B cell (primary cell): ENCODE measurements around the gene AOPEP. TPM values are rescaled to one million over a fixed set of nuclear protein-coding genes. Genes with fewer than 3 reads are reported as not detected.

Source experiments
- ATAC-seq: fragments of 200-7000 bp; cut with Tn5 transposase; one replicate; pipeline ENCODE4 v1.10.0; 2021; ENCODE audit warnings: low read depth, mild to moderate bottlenecking, moderate number of reproducible peaks, moderate library complexity
- CTCF ChIA-PET: fragments of 350-600 bp; sonication (Branson Sonifier 250); formaldehyde crosslinking; loops from one replicate; lab custom pipeline; 2021; ENCODE audit warnings: antibody characterized with exemption, inconsistent platforms; lab: Charles Lee
- POLR2A ChIA-PET: fragments of 350-600 bp; sonication (Branson Sonifier 250); formaldehyde crosslinking; loops from one replicate; lab custom pipeline; 2021; ENCODE audit warnings: antibody characterized with exemption; lab: Charles Lee
- DNase-seq: peaks from one replicate; pipeline ENCODE4 v3.0.0; 2013
- H2AFZ ChIP-seq: 2 replicates; pipeline ENCODE4 v1.6.1; 2012; ENCODE audit warnings: mild to moderate bottlenecking, low read depth, low read length; ENCODE audit not compliant: insufficient read depth, poor library complexity, severe bottlenecking
- H3K27ac ChIP-seq, 2 donors: 1 replicate in 1 of 2; 2 replicates in 1 of 2; pipeline ENCODE4 v1.5.1; 2012 to 2013; ENCODE audit warnings: low read length in 2 of 2, mild to moderate bottlenecking in 2 of 2, moderate library complexity in 1 of 2
- H3K27me3 ChIP-seq, 4 experiments: fragments of 200-600 bp in 1 of 4; sonication (generic) in 1 of 4; replicated peaks in 1 of 4; 1 replicate in 2 of 4; 2 replicates in 2 of 4; pipeline versions ENCODE4 v1.6.1 to v1.7.0; 2013 to 2016; ENCODE audit warnings: low read length in 3 of 4, mild to moderate bottlenecking in 2 of 4, mixed read lengths in 1 of 4, moderate library complexity in 1 of 4; ENCODE audit not compliant: insufficient read depth in 4 of 4, control insufficient read depth in 3 of 4; ENCODE audit errors: control extremely low read depth in 1 of 4
- H3K36me3 ChIP-seq, 2 experiments: replicated peaks in 1 of 2; 1 replicate in 1 of 2; 2 replicates in 1 of 2; pipeline versions ENCODE4 v1.6.1 to v1.7.1; 2013; ENCODE audit warnings: low read length in 1 of 2; ENCODE audit not compliant: insufficient read depth in 2 of 2, control insufficient read depth in 1 of 2; ENCODE audit errors: control extremely low read depth in 1 of 2, extremely low read depth in 1 of 2
- H3K4me1 ChIP-seq, 2 donors: fragments of 200-600 bp in 1 of 2; sonication (generic) in 1 of 2; 1 replicate in 1 of 2; 2 replicates in 1 of 2; pipeline versions ENCODE4 v1.5.1 to v1.6.1; 2013 to 2017; ENCODE audit warnings: low read length in 2 of 2; ENCODE audit not compliant: control insufficient read depth in 2 of 2, insufficient read depth in 2 of 2
- H3K4me2 ChIP-seq: replicated peaks from 2 replicates; pipeline ENCODE3; 2012; ENCODE audit warnings: mild to moderate bottlenecking, low read depth, low read length; ENCODE audit not compliant: poor library complexity, severe bottlenecking
- H3K4me3 ChIP-seq, 5 experiments: fragments of 200-600 bp in 1 of 5; sonication (generic) in 1 of 5; 1 replicate in 3 of 5; 2 replicates in 2 of 5; pipeline versions ENCODE4 v1.5.1 to v1.7.0; 2011 to 2016; ENCODE audit warnings: low read length in 4 of 5, mild to moderate bottlenecking in 4 of 5, low read depth in 2 of 5, control low read depth in 1 of 5, moderate library complexity in 1 of 5; ENCODE audit not compliant: insufficient read depth in 1 of 5; ENCODE audit errors: control extremely low read depth in 1 of 5, extremely low read depth in 1 of 5
- H3K79me2 ChIP-seq: fragments of 200-600 bp; sonication (generic); one replicate; pipeline ENCODE4 v1.6.0; 2016; ENCODE audit warnings: low read length; ENCODE audit not compliant: control insufficient read depth, insufficient read depth
- H3K9ac ChIP-seq: fragments of 200-600 bp; sonication (generic); 2 replicates; pipeline ENCODE4 v1.6.1; 2017; ENCODE audit warnings: mild to moderate bottlenecking, low read length, moderate library complexity
- H3K9me3 ChIP-seq, 3 donors: one replicate each; pipeline versions ENCODE4 v1.6.1 to v1.7.1; 2013; ENCODE audit warnings: low read length in 2 of 3; ENCODE audit not compliant: control insufficient read depth in 2 of 3, insufficient read depth in 1 of 3; ENCODE audit errors: control extremely low read depth in 1 of 3
- H4K20me1 ChIP-seq: 2 replicates; pipeline ENCODE4 v1.6.0; 2012; ENCODE audit warnings: mild to moderate bottlenecking, low read length; ENCODE audit not compliant: insufficient read depth, control insufficient read depth, poor library complexity, severe bottlenecking
- H3K27ac Mint-ChIP-seq: one replicate; pipeline ENCODE4 v1.8.0; 2021; ENCODE audit warnings: mixed read lengths
- H3K27me3 Mint-ChIP-seq: one replicate; pipeline ENCODE4 v1.8.0; 2021; ENCODE audit warnings: mixed read lengths
- H3K4me1 Mint-ChIP-seq: one replicate; pipeline ENCODE4 v1.8.0; 2021; ENCODE audit warnings: mixed read lengths
- H3K4me3 Mint-ChIP-seq: one replicate; pipeline ENCODE4 v1.8.0; 2021; ENCODE audit warnings: mixed read lengths
- H3K9me3 Mint-ChIP-seq: one replicate; pipeline ENCODE4 v1.8.0; 2022; ENCODE audit warnings: mixed read lengths; ENCODE audit not compliant: insufficient read depth
- CTCF ChIP-seq: fragments of 200-600 bp; IDR thresholded peaks from one replicate; pipeline ENCODE4 v1.8.0; 2022; ENCODE audit warnings: antibody characterized with exemption, mild to moderate bottlenecking
- EZH2 ChIP-seq: IDR thresholded peaks from 2 replicates; pipeline ENCODE4 v1.6.1; 2012; ENCODE audit warnings: borderline replicate concordance, low read depth, mild to moderate bottlenecking, moderate library complexity, low read length; ENCODE audit not compliant: insufficient read depth, poor library complexity, severe bottlenecking
- WGBS: methylation state at CpG from one replicate; pipeline ENCODE4 v1.1.5; 2013; ENCODE audit warnings: missing lambda C conversion rate; ENCODE audit not compliant: insufficient coverage; 5-methylcytosine and 5-hydroxymethylcytosine counted together
- intact Hi-C: fragments of 100-400 bp; cut with micrococcal nuclease; formaldehyde crosslinking; loops from one replicate; pipeline ENCODE4 v1.10.0; 2022
- polyA plus RNA-seq: library from polyadenylated mRNA; depleted of rRNA; stranded (reverse); fragments of >200 nt; gene quantifications from 2 replicates; pipeline ENCODE4 v1.2.3, GENCODE V29; 2012
- total RNA-seq, 2 donors: library from RNA; stranded (reverse); fragments of 120-200 nt in 1 of 2; gene quantifications; 1 replicate in 1 of 2; 2 replicates in 1 of 2; pipeline versions ENCODE4 v1.2.3 to v1.2.4, GENCODE V29; 2013 to 2022

AOPEP gene
- total and polyA plus RNA-seq, 2 donors (not counting 1 experiment from before 2014, with no cell fraction given) = 5.1 to 35.8 TPM

GRCh38 chr9:95128177-95128524, 401.7 kb downstream of the AOPEP start:
- Mint-ChIP-seq H3K4me1 (peaks cover 2% of the 10 kb centered on the region), H3K27ac (no peak overlapping the region), H3K4me3 (no peak overlapping the region), H3K27me3 (no peaks in the 10 kb centered on the region), H3K9me3 (no peaks in the 10 kb centered on the region)
- Histone ChIP-seq H3K4me3 (no peak overlapping the region), H3K79me2 (no peaks in the 10 kb centered on the region), H4K20me1 (no peaks in the 10 kb centered on the region), H3K27me3 (no peaks in the 10 kb centered on the region), H3K36me3 (no peaks in the 10 kb centered on the region), H2AFZ (no peak overlapping the region), H3K9ac (no peak overlapping the region), H3K4me1 (peaks cover 0 to 5% of the 10 kb centered on the region in 2 donors), H3K27ac (no peak overlapping the region), H3K9me3 (no peaks in the 10 kb centered on the region), H3K4me2 (no peak overlapping the region)
- TF ChIP-seq CTCF (no peak), EZH2 (no peak)
- ATAC-seq (no peak), DNase-seq (no peak)
- intact Hi-C loops = no loop called here
- POLR2A ChIA-PET = no interaction called here
- no CpG with 5 or more reads among the region's 4 CpGs for WGBS
- CTCF ChIA-PET = interaction anchor here (0.6 to 9.4 kb wide), 26 partner anchors 9 to 614 kb away, joined by 3 to 314 read pairs (median 4); no protein-coding TSS in a partner anchor

GRCh38 chr9:95129476-95130291, 403.2 kb downstream of the AOPEP start:
- DNase-seq (no peak), ATAC-seq (no peak)
- no peak overlapping the region for H3K4me3 Mint-ChIP-seq
- H3K27me3 Mint-ChIP-seq = no peaks in the 10 kb centered on the region
- no peak overlapping the region for H3K27ac Mint-ChIP-seq
- H3K9ac ChIP-seq = no peak overlapping the region
- no peaks in the 10 kb centered on the region for H3K9me3 Mint-ChIP-seq
- ChIA-PET CTCF (interaction anchor here (0.7 to 9.4 kb wide), 12 partner anchors 8 to 459 kb away, joined by 3 to 314 read pairs (median 4); no protein-coding TSS in a partner anchor), POLR2A (no interaction called here)
- H3K4me3 ChIP-seq = no peak overlapping the region
- H3K27ac ChIP-seq = no peak overlapping the region
- WGBS = 100% methylated on average over 6 of the region's 8 CpGs
- H3K36me3 ChIP-seq = no peaks in the 10 kb centered on the region
- H4K20me1 ChIP-seq = no peaks in the 10 kb centered on the region
- H3K79me2 ChIP-seq = no peaks in the 10 kb centered on the region
- H3K9me3 ChIP-seq = no peaks in the 10 kb centered on the region
- peaks cover 2% of the 10 kb centered on the region for H3K4me1 Mint-ChIP-seq
- no peak overlapping the region for H2AFZ ChIP-seq
- H3K4me2 ChIP-seq = no peak overlapping the region
- H3K27me3 ChIP-seq = no peaks in the 10 kb centered on the region
- H3K4me1 ChIP-seq = peaks cover 0 to 5% of the 10 kb centered on the region in 2 donors
- intact Hi-C loops = loop anchor here (5.0 kb wide), 1 partner anchor 462 kb away; no protein-coding TSS in a partner anchor
- TF ChIP-seq EZH2 = no peak
- TF ChIP-seq CTCF = no peak
